ENCODE results near the gene ATP8B2.
"Not testable (repeated sequence)": the region's sequence is repeated elsewhere in the genome, so short reads cannot be mapped to it uniquely, and the experiment has no call there.

ATP8B2 gene

DNA sequence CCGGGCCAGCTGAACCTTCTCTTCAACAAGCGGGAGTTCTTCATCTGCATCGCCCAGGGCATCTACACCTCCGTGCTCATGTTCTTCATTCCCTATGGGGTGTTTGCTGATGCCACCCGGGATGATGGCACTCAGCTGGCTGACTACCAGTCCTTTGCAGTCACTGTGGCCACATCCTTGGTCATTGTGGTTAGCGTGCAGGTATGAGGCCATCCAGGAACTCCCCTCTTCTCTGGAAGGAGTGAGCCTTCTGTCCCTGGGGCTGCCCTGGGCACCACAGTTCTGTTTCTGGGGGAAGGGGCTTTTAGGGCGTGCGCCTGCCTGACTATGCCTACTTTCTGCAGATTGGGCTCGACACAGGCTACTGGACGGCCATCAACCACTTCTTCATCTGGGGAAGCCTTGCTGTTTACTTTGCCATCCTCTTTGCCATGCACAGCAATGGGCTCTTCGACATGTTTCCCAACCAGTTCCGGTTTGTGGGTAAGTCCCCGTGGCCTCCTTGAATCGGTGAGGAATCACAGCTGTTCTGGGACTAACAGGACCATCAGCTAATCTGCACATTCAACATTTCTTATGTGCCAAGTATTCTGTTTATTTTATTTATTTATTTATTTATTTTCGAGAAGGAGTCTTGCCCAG lies 21.1 kb downstream of the ATP8B2 start:
- no peak for DNase-seq (ENCODE audit: low read depth in 4 of 4, low spot score in 1 of 4)

DNA sequence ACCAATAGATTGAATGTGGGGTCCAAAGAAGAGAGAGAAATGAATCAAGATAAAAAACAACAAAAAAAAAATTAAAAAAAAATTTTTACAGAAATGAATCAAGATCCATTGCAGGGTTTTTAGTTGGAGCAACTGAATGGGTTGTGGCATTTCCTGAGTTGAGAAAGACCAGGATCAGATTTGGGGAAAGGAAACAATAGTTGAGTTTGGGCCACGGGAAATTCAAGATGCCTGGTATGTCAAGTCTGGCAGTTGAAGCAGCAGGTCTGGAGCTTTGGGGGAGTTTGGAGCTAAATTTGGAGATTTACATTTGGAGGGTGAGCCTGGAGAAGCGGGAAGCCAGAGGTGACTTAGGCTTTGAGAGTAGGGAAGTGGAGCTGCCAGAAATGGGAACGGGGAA lies 22.6 kb downstream of the ATP8B2 start:
- no peak for DNase-seq (ENCODE audit: low read depth in 4 of 4, low spot score in 1 of 4)

DNA sequence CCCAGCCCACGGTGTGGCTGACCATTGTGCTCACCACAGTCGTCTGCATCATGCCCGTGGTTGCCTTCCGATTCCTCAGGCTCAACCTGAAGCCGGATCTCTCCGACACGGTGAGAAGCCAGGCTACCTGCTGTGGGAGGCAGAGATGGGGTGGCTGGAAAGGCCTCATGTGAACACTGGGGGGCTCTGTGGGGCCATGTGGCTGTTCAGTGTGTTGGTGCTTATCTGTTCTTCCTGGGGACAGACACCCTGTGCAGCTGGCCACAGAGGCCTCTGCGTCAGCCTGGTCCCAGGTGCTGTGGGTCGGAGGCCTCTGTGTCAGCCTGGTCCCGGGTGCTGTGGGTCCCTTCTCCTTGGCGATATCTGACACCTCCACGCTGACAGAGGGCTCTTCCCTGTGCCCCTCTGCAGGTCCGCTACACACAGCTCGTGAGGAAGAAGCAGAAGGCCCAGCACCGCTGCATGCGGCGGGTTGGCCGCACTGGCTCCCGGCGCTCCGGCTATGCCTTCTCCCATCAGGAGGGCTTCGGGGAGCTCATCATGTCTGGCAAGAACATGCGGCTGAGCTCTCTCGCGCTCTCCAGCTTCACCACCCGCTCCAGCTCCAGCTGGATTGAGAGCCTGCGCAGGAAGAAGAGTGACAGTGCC lies 23.2 kb downstream of the ATP8B2 start:
- no peak for DNase-seq (ENCODE audit: low read depth in 4 of 4, low spot score in 1 of 4)

DNA sequence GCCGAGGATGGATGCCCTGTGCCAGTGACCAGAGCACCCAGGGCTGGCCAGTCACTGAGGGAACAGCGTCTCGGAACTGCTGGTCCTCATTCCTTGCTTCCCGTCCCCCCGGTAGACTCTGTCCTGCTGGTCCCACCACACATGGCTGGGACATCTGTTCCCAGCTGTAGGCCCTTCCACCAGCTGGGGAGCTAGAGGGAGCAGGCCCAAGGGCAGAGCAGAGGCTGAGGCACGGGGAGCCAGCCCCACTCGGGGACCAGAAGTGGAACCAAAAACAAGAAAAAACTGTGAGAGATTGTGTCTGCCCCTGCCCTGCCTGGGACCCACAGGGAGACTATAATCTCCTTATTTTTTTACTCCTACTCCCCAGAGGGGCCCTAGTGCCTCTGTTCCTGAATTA lies 23.8 kb downstream of the ATP8B2 start:
- no peak for DNase-seq (ENCODE audit: low read depth in 4 of 4, low spot score in 1 of 4)

DNA sequence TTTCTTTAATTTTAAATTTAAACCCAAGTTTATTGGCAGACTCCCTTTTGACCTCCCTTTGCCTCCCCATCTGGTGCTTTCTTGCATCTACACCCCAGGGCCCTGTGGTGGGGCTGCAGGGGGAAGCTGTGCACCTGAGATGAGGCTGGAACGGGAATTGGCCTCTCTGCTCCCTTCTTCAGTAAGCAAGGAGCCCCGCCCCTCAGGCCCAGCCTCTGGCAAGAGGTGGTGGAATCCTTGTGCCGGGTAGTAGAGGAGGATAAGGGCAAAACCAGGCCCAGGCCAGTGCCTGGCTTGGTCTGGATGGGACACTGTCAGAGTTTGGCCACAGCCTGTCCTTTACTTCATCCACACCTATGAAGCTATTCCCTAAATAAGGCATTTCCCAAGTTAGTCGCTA lies 25.1 kb downstream of the ATP8B2 start:
- DNase-seq (ENCODE audit: low read depth in 4 of 4, low spot score in 1 of 4): no peak

DNA sequence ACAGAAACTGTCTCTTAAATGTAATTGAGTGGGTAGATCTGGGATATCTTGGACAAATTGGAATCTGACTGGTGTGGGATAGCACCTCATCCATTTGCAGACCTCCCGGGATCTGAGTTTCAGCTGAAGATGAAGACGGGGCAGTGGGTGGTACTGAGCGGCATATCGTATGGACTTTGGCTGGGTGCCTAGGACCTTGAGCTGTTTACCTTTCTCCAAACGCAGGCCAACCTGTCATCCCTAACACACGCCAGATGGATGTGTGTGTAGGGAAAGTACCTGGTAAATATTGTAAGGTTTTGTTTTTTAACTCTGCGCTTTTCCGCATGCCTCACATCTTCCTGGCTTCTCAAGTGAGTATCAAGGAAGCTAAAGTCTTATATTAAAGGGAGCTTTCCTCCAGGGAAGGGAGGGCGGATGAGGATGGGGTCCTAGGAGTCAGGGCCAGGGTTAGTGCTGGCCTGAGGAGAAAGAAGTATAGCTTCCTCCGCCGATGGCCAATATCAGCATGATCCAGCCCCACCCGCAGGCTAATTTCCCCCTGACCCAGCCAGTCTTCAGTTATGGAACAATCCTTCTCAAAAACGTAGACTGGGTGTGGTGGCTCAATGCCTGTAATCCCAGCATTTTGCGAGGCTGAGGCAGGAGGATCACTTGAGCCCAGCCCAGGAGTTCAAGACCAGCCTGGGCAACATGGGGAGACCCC lies 26.2 kb downstream of the ATP8B2 start:
- no peak for DNase-seq (ENCODE audit: low read depth in 4 of 4, low spot score in 1 of 4)

DNA sequence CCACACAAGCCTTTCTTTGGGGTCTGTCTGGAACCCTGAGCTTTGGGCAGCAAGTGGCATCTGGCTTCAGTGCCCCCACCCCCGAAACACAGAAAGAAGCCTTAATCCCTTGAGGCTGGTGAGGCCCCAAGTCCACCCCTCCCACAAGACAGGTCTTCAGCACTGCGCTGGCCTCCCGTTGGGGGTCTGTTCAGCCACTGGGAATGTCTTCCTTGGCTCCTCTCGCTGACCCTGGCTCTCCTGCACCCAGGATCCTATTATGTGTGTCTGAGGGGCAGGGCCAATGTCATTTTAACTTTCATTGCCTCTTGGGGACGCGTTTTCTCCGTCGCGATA lies 26.9 kb downstream of the ATP8B2 start:
- no peak for DNase-seq (ENCODE audit: low read depth in 4 of 4, low spot score in 1 of 4)

DNA sequence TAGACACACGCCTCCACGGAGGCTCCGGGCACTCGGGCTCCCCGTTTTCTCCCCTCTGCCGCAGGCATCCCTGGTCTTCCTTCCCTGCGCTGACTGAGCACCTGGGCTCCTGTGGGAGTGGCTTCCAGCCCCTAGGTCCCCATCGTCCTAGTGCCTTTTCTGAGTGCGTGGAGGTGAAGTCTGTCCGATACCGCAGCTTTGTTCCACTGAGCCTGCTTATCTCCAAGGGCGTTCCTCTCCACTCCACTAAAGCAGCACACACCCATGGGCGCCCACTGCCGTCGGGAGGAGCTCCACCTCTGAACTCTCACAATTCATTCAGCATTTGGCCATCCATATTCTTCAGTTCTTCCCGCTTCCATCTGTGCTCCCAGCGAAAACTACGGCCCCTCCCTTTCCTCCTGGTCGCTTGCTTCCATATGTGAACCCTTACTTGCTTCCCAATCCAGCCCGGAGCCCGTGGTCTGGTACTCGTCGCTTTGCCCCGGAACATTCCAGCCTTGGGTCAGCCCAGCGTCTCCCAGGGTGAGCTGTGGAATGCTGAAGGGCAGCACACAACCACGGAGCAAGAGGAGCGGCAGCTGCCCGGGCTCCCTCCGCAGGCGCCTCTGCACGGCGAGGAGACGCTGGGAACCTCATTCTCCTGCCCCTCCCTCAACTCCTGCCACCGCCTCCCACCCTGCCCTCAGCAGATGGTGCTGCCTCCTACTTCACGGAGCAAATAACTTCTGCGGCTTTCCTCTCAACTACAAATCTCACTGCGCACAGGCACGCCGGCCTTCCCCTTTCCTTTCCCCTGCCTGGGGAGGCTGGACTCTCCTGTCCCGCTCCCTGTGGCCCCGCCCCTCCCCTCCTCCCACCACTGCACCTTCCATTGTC lies 27.5 kb downstream of the ATP8B2 start:
- DNase-seq (ENCODE audit: low read depth in 4 of 4, low spot score in 1 of 4): peak in 1 of 4 experiments; percentile 45

DNA sequence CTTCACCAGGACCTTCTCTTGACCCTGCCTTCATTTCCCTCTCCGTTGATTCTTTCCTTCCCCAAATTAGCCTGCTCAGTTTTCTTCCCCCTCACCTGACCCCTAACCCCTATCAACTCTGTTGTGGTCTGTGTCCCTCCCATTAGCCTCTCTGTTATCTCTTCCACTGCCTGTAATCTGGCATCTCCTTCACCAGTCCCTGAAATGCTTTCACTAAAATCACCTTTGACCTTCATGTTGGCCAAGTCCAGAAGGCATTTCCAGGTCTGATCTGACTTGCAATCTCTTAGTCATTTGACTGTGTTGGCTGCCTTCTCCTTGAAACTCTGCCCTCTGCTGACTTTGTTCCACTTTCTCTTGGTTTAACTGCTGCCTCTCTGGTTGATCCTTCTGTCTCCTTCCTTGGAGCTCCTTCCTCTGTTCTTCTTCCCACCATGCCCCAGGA lies 28.2 kb downstream of the ATP8B2 start:
- no peak for DNase-seq (ENCODE audit: low read depth in 4 of 4, low spot score in 1 of 4)

DNA sequence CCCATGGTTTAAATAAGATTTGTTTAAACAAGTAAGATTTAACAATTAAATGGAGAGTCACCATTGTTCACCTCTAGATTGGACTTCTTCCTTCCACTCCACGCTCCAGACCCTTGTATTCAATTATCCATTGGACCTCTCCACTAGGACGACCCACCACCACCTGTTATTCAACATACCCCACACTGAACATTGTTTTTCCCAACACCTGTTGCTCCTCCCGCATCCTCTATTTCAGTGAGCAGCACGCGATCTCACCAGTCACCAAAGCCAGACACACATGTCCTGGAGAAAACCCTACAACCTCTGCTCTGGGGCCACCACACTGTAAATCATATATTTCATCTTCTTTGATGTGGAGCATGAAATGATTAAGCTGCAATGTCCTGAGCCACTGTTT lies 28.6 kb downstream of the ATP8B2 start:
- DNase-seq (ENCODE audit: low read depth in 4 of 4, low spot score in 1 of 4): no peak

DNA sequence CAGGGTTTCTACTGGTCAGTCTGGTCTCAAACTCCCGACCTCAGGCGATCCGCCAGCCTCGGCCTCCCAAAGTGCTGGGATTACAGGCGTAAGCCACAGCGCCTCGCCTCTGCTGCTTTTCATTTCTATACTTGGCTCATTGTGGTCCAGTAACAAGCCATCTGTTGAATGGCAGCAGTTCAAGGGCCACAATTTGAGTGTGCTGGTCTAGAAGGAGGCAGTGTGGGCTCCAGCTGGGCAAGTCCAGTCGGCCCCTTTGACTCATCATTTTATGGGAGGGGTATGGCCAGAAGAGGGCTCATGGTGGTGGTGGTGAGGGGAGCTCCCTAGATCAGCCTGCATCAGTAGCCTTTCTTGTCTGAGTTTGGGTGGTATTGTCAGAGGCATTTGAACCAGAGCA lies 33.2 kb downstream of the ATP8B2 start:
- no peak for DNase-seq (ENCODE audit: low read depth in 4 of 4, low spot score in 1 of 4)

DNA sequence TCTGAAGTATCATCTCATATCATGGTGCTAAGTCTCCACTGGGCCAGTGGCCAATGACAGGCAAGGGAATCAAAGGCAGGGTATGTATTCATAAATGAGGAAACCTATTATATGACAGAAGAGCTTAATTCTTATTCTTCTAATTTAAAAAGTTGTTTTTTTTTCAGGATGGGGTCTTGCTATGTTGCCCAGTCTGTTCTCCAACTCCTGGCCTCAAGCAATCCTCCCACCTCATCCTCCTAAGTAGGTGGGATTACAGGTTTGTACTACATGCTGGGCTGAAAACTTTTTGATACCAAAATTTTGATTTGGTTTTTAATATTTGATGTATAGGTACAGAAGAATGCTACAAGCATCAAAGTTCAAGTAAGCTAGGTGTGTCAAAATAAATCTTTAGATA lies 35.0 kb downstream of the ATP8B2 start:
- no peak for DNase-seq (ENCODE audit: low read depth in 4 of 4, low spot score in 1 of 4)

DNA sequence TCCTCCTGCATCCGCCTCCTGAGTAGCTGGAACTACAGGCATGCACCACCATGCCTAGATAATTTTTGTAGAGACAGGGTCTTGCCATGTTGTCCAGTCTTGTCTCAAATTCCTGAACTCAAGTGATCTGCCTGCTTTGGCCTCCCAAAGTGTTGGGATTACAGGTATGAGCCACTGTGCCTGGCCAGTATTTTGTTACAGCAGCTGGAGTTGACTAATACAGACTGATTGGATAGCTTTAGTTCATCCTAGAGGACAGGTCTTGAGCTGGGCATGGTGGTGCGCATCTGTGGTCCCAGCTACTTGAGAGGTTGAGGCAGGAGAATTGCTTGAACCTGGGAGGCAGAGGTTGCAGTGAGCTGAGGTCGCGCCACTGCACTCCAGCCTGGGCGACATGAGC lies 35.6 kb downstream of the ATP8B2 start:
- DNase-seq (ENCODE audit: low read depth in 4 of 4, low spot score in 1 of 4): not testable (repeated sequence)

DNA sequence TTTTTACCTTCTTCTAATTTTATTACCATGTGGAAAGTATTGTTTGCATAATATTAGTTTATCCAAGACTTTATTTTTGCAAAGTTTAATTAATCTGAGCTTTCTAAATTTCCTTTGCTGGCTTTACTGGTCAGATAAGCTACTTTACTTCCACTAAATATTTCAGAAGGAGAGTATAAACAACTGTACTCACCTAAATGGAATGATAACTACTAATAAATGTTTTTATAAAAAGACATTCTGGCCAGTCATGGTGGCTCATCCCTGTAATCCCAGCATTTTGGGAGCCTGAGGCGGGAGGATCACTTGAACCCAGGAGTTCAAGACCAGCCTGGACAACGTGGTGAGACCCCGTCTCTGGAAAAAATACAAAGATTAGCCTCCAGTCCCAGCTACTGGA lies 36.0 kb downstream of the ATP8B2 start:
- DNase-seq (ENCODE audit: low read depth in 4 of 4, low spot score in 1 of 4): no peak

DNA sequence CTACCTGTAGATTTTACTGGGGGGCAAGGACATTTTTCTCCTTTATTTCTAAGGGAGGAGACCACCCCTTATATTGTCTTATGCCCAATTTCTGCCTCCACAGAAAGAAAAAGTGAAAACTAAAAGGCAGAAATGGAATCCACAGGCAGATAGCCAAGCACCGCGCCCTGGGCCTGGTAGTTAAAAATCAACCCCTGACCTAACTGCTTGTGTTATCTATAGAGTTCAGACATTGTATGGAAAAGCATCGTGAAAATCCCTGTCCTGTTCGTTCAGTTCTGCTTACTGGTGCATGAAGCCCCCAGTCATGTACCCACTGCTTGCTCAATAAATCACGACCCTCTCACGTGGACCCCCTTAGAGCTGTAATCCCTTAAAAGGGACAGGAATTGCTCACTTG lies 46.1 kb downstream of the ATP8B2 start:
- no peak for DNase-seq (ENCODE audit: low read depth in 4 of 4, low spot score in 1 of 4)

DNA sequence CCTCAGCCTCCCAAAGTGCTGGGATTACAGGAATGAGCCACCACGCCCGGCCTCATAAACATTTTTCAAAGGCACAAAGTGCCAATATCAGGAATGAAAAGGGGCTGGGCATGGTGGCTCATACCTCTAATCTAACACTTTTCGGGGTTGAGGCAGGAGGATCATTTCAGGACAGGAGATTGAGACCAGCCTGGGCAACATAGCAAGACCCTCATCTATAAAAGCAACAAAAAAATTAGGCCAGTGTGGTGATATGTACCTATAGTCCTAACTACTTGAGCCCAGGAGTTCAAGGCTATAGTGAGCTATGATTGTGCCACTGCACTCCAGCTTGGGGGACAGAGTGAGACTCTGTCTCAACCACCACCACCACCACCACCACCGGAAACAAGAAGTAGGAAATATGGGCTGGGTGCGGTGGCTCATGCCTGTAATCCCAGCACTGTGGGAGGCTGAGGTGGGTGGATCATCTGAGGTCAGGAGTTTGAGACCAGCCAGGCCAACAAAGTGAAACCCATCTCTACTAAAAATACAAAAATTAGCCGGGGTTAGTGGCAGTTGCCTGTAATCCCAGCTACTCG lies 48.5 kb downstream of the ATP8B2 start:
- DNase-seq (ENCODE audit: low read depth in 4 of 4, low spot score in 1 of 4): not testable (repeated sequence)

DNA sequence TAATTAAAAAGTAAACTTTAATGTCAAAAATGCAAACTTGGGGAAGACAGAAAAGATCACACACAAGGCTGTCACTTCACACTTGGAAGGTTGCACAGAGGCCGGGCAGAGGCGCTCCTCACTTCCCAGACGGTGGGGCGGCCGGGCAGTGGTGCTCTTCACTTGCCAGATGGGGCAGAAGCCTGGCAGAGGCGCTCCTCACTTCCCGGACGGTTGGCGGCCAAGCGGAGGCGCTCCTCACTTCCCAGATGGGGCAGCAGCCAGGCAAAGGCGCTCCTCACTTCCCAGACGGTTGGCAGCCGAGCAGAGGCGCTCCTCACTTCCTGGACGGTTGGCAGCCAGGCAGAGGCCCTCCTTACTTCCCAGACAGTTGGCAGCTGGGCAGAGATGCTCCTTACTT lies 54.0 kb downstream of the ATP8B2 start:
- no peak for DNase-seq (ENCODE audit: low read depth in 4 of 4, low spot score in 1 of 4)

DNA sequence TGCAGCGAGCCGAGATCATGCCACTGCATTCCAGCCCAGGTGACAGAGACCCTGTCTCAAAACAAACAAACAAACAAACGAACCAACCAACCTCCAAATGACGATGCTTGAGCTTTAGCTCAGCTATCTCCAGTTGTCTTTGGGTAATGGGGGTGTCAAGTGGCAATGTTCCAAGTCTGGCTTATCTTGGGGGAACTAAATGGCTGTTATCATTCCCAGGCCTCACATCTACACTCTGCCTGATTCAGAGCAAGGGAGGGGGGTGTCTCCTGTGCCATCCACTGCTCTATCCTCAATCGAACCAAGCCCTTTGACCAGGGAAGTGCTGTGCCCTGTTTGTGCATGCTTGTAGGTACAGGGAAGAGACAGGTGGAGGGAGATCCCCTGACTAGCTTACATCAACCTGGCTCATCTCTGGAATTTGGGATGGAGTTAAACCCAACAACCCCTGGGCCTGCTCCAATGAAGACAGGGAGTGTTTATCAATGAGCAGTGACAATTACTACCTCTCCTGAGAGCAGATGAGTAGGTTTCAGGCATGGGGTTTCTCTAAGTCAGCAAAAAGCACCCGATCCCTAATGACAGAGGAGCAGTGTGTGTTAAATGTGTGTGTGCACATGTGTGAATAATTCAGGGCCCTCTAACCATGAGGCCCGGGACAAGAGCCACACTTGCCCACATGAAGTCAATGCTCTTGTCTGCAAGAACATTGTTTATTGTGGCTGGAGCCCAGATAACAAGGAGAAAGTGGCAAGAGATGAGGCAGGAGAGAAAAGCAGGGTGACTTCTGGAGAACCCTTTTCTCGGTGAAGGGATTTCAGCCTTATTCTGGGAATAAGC lies 59.5 kb downstream of the ATP8B2 start:
- no peak for DNase-seq (ENCODE audit: low read depth in 4 of 4, low spot score in 1 of 4)

DNA sequence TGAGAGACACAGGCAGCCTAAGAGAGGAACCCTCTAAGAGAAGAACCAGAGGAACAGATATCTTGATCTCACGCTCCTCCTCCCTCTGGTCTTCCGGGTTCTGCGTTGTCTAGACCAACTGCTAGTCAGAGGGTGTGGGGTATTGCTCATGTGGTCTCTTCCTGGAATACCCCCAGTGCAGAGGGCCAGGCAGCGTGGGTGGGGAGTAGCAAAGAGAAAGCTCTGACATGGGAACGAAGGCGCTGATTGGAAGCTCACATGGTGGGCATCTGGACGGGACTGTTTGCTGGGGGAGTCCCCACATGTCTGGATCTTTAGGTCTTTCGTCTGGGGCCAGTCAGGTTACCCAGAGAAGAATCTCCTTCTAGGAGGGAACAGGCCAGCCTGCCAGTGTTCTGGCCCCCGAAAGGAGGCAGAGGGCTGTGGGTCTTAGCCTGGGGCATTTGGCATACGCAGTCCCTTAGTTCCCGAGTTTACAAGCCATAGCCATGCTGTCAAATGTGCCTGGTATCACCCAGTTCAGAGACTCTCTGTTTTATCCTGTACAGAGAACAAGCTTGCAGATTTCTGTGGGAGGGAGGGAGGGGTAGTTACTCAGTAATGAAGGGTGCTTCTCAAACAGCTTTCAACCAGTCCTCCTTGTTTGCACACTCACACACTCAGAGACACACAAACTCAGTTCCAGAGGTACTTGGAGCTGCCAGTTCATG lies 61.5 kb downstream of the ATP8B2 start:
- peak; percentile 57 to 77 (median 67) for DNase-seq (ENCODE audit: low read depth in 4 of 4, low spot score in 1 of 4)
